Measurements from ENCODE around the gene RALGAPA2. TPM values are rescaled to one million over a fixed set of nuclear protein-coding genes. Genes with fewer than 3 reads are reported as not detected.

Gene RALGAPA2
- total RNA-seq, 2 experiments from 2014 or later = 13.6 to 13.7 TPM

DNA sequence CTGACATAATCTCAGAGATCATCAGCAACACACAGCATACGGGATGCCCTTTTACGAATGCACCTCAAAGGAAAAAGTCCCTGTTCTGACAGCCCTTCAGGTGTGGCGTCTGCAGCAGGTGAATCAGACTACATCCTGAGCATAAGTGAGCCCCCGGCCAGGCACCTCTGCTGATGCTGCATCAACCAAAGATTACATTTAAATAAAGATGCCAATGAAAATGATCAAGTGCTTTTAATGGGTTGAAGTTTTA lies 285.9 kb downstream of the RALGAPA2 start:
- no peaks in the 10 kb centered on the region for H3K27me3 Mint-ChIP-seq (ENCODE audit: low read depth)
- DNase-seq = peak; percentile 8
- no peaks in the 10 kb centered on the region for H3K9me3 Mint-ChIP-seq
- CTCF ChIA-PET = no interaction called here
- peaks cover 7% of the 10 kb centered on the region for H3K36me3 Mint-ChIP-seq (ENCODE audit: low read depth)
- no peak overlapping the region for H3K4me3 Mint-ChIP-seq
- peaks cover 14% of the 10 kb centered on the region for H3K4me1 Mint-ChIP-seq (ENCODE audit: low read depth)
- H3K27ac Mint-ChIP-seq = peak overlapping the region; percentile 76
- intact Hi-C loops (cut with micrococcal nuclease) = no loop called here

- H3K36me3 Mint-ChIP-seq (ENCODE audit: low read depth) = peaks cover 7% of the 10 kb centered on the region
- H3K4me3 Mint-ChIP-seq = no peak overlapping the region
- peaks cover 14% of the 10 kb centered on the region for H3K4me1 Mint-ChIP-seq (ENCODE audit: low read depth)
- no peaks in the 10 kb centered on the region for H3K9me3 Mint-ChIP-seq
- H3K27ac Mint-ChIP-seq = peak overlapping the region; percentile 76
- no peaks in the 10 kb centered on the region for H3K27me3 Mint-ChIP-seq (ENCODE audit: low read depth)
- intact Hi-C loops (cut with micrococcal nuclease) = no loop called here
- CTCF ChIA-PET = no interaction called here
- DNase-seq = no peak
Observed at GRCh38 chr20:20425823-20426654, 286.4 kb downstream of the RALGAPA2 start.

GRCh38 chr20:20423117-20423516 lies 289.3 kb downstream of the RALGAPA2 start:
- intact Hi-C loops (cut with micrococcal nuclease) = no loop called here
- CTCF ChIA-PET = no interaction called here
- Mint-ChIP-seq H3K4me3 (no peak overlapping the region), H3K4me1 (ENCODE audit: low read depth) (peaks cover 14% of the 10 kb centered on the region), H3K36me3 (ENCODE audit: low read depth) (peaks cover 5% of the 10 kb centered on the region), H3K27me3 (ENCODE audit: low read depth) (no peaks in the 10 kb centered on the region), H3K27ac (no peak overlapping the region), H3K9me3 (no peaks in the 10 kb centered on the region)
- no peak for DNase-seq

DNA sequence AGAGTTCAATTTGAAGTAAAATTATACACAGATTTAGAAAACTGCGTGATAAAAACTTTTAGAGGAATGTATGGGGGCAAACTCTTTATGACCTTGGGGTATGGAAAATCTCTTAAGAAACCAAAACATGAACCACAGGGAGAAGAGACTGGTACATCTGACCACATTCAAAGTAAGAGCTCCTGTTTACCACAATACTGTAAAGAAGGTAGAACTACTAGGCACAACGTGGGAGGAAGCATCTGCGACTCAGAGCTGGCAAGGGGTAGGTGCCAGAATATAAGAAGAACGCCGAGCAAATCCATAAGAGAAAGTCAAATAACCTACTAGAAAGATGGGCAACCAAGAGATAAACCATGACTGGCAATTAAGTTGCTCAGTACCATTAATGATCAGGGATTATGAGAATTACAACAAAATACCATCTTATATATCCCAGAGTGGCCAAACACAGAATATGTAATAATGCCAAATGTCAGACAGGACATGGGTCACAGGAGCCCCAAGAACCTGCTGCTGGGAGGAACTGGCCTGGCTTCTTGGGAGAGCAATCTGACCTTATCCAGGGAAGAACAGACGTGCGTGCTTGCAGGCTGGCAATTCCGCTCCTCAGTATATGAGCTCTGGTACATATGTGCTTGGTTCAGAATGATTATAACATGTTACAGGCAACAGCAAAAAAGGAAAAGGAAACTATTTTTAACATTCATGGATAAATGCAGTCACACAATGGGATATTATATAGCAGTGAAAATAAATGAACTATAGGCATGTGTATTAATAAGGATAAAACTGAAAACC lies 294.4 kb downstream of the RALGAPA2 start:
- CTCF ChIA-PET = no interaction called here
- Mint-ChIP-seq H3K4me3 (no peak overlapping the region), H3K4me1 (ENCODE audit: low read depth) (peaks cover under 1% of the 10 kb centered on the region), H3K27ac (no peak overlapping the region), H3K27me3 (ENCODE audit: low read depth) (no peaks in the 10 kb centered on the region), H3K9me3 (no peaks in the 10 kb centered on the region), H3K36me3 (ENCODE audit: low read depth) (peaks cover 5% of the 10 kb centered on the region)
- intact Hi-C loops (cut with micrococcal nuclease) = no loop called here
- DNase-seq = no peak

DNA sequence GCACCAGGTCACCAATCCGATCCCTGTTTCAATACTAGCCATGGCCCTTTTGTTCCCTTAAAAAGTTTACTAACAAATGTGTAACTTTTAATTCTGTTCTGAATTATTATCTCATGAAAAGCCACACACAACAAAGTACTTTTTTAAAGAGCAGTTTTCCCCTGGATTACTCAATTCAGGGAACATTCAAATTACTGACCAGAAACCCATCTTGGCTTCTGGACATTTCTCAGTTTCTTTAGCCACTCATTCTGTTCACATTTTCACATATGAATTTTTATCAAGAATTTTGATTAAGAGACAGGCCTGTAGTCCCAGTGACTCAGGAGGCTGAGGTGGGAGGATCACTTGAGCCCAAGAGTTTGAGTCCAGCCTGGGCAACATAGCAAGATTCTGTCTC lies 297.1 kb downstream of the RALGAPA2 start:
- no peaks in the 10 kb centered on the region for H3K27me3 Mint-ChIP-seq (ENCODE audit: low read depth)
- intact Hi-C loops (cut with micrococcal nuclease) = no loop called here

GRCh38 chr20:20414640-20415220 lies 297.7 kb downstream of the RALGAPA2 start:
- no peak for DNase-seq
- no peak overlapping the region for H3K27ac Mint-ChIP-seq
- H3K9me3 Mint-ChIP-seq = no peaks in the 10 kb centered on the region
- H3K36me3 Mint-ChIP-seq (ENCODE audit: low read depth) = peaks cover 2% of the 10 kb centered on the region
- intact Hi-C loops (cut with micrococcal nuclease) = no loop called here
- peaks cover 7% of the 10 kb centered on the region for H3K4me1 Mint-ChIP-seq (ENCODE audit: low read depth)
- no peak overlapping the region for H3K4me3 Mint-ChIP-seq
- H3K27me3 Mint-ChIP-seq (ENCODE audit: low read depth) = no peaks in the 10 kb centered on the region
- CTCF ChIA-PET = interaction anchor here (1.1 kb wide), 1 partner anchor 33 kb away, joined by 3 read pairs; no protein-coding TSS in a partner anchor

More for the DNA sequence above, 297.1 kb downstream of the RALGAPA2 start:
- no peak for DNase-seq
- no peak overlapping the region for H3K27ac Mint-ChIP-seq
- H3K4me1 Mint-ChIP-seq (ENCODE audit: low read depth) = peaks cover 7% of the 10 kb centered on the region
- H3K9me3 Mint-ChIP-seq = no peaks in the 10 kb centered on the region
- H3K4me3 Mint-ChIP-seq = no peak overlapping the region
- peaks cover 2% of the 10 kb centered on the region for H3K36me3 Mint-ChIP-seq (ENCODE audit: low read depth)
- CTCF ChIA-PET = interaction anchor here (1.1 kb wide), 1 partner anchor 33 kb away, joined by 3 read pairs; no protein-coding TSS in a partner anchor

GRCh38 chr20:20413810-20414281 lies 298.6 kb downstream of the RALGAPA2 start:
- H3K4me3 Mint-ChIP-seq = no peak overlapping the region
- intact Hi-C loops (cut with micrococcal nuclease) = loop anchor here (2.0 kb wide), 1 partner anchor 77 kb away; no protein-coding TSS in a partner anchor
- H3K27ac Mint-ChIP-seq = no peak overlapping the region
- no peaks in the 10 kb centered on the region for H3K9me3 Mint-ChIP-seq
- no peak for DNase-seq
- H3K4me1 Mint-ChIP-seq (ENCODE audit: low read depth) = peaks cover 7% of the 10 kb centered on the region
- H3K36me3 Mint-ChIP-seq (ENCODE audit: low read depth) = peaks cover 2% of the 10 kb centered on the region
- H3K27me3 Mint-ChIP-seq (ENCODE audit: low read depth) = no peaks in the 10 kb centered on the region
- CTCF ChIA-PET = no interaction called here

DNA sequence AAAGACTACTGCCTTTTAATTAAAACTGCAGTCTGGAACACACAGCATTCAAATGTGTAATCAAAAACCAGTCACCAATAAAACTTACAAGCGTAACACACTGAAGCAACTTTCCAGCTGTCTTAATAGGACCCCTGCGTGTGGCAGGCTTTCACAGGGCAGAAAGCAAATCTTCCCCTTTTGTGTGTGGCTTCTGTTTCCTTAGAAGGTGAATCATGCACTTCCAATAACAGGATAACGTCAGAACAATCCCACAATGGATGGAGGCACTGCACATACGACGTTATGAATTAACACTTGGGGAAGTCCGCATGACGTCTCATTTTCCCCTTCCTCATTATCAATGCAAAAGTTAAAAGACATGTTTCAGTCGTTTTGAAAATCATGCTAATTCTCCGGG lies 299.7 kb downstream of the RALGAPA2 start:
- H3K4me3 Mint-ChIP-seq = no peak overlapping the region
- peaks cover 2% of the 10 kb centered on the region for H3K36me3 Mint-ChIP-seq (ENCODE audit: low read depth)
- H3K4me1 Mint-ChIP-seq (ENCODE audit: low read depth) = peaks cover 7% of the 10 kb centered on the region
- peak; percentile 30 for DNase-seq
- H3K27ac Mint-ChIP-seq = no peak overlapping the region
- H3K9me3 Mint-ChIP-seq = no peaks in the 10 kb centered on the region
- intact Hi-C loops (cut with micrococcal nuclease) = loop anchor here (2.0 kb wide), 1 partner anchor 78 kb away; no protein-coding TSS in a partner anchor
- H3K27me3 Mint-ChIP-seq (ENCODE audit: low read depth) = no peaks in the 10 kb centered on the region
- CTCF ChIA-PET = no interaction called here

DNA sequence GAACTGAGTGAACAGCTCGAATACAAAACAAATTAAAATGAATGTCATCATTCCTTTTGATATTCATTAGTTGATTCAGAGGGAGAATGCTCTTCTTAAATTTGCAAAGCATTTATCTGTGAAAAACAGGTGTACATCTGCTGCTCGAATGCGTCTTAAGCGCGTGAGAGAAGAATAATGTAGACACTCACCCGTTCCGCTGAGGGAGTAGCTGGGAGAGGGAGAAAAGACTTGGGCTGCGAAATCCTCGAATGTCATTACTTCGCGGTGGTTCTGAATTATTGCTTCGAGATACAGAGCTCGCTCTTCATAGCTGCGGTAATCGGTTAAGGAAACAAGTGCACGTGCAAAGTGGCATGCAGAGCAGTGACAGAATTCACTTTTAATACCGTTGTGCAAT lies 300.6 kb downstream of the RALGAPA2 start:
- CTCF ChIA-PET = interaction anchor here (0.6 kb wide), 1 partner anchor 74 kb away, joined by 3 read pairs; no protein-coding TSS in a partner anchor
- Mint-ChIP-seq H3K4me3 (no peak overlapping the region), H3K9me3 (no peaks in the 10 kb centered on the region), H3K4me1 (ENCODE audit: low read depth) (peaks cover 7% of the 10 kb centered on the region), H3K36me3 (ENCODE audit: low read depth) (peaks cover 2% of the 10 kb centered on the region), H3K27me3 (ENCODE audit: low read depth) (no peaks in the 10 kb centered on the region), H3K27ac (no peak overlapping the region)
- no peak for DNase-seq
- intact Hi-C loops (cut with micrococcal nuclease) = loop anchor here (2.0 kb wide), 1 partner anchor 79 kb away; no protein-coding TSS in a partner anchor

- H3K4me3 Mint-ChIP-seq = no peak overlapping the region
- H3K36me3 Mint-ChIP-seq (ENCODE audit: low read depth) = peaks cover 2% of the 10 kb centered on the region
- CTCF ChIA-PET = interaction anchor here (0.6 kb wide), 1 partner anchor 75 kb away, joined by 3 read pairs; no protein-coding TSS in a partner anchor
- no peaks in the 10 kb centered on the region for H3K9me3 Mint-ChIP-seq
- no peak overlapping the region for H3K27ac Mint-ChIP-seq
- intact Hi-C loops (cut with micrococcal nuclease) = no loop called here
- peaks cover 7% of the 10 kb centered on the region for H3K4me1 Mint-ChIP-seq (ENCODE audit: low read depth)
- DNase-seq = no peak
- H3K27me3 Mint-ChIP-seq (ENCODE audit: low read depth) = no peaks in the 10 kb centered on the region
Observed at GRCh38 chr20:20411402-20411801, 301.0 kb downstream of the RALGAPA2 start.

GRCh38 chr20:20410678-20411077 lies 301.8 kb downstream of the RALGAPA2 start:
- CTCF ChIA-PET = no interaction called here
- Mint-ChIP-seq H3K27me3 (ENCODE audit: low read depth) (no peaks in the 10 kb centered on the region), H3K36me3 (ENCODE audit: low read depth) (peaks cover 2% of the 10 kb centered on the region), H3K9me3 (no peaks in the 10 kb centered on the region), H3K27ac (peak overlapping the region; percentile 26), H3K4me3 (no peak overlapping the region), H3K4me1 (ENCODE audit: low read depth) (peaks cover 7% of the 10 kb centered on the region)
- no peak for DNase-seq
- intact Hi-C loops (cut with micrococcal nuclease) = no loop called here

- Mint-ChIP-seq H3K4me3 (no peak overlapping the region), H3K36me3 (ENCODE audit: low read depth) (peaks cover 2% of the 10 kb centered on the region), H3K27ac (no peak overlapping the region), H3K4me1 (ENCODE audit: low read depth) (peaks cover 7% of the 10 kb centered on the region), H3K9me3 (no peaks in the 10 kb centered on the region), H3K27me3 (ENCODE audit: low read depth) (no peaks in the 10 kb centered on the region)
- CTCF ChIA-PET = no interaction called here
- no peak for DNase-seq
- intact Hi-C loops (cut with micrococcal nuclease) = no loop called here
Observed at GRCh38 chr20:20409331-20409730, 303.1 kb downstream of the RALGAPA2 start.
